Activated T-cell treated with anti-CD3 and anti-CD28 coated beads, Interleukin-2, amount 50 U/mL, for 72 hours (primary cell): ENCODE data around the gene ATF4. TPM values are rescaled to one million over a fixed set of nuclear protein-coding genes. Genes with fewer than 3 reads are reported as not detected.
"Not testable (repeated sequence)": the region's sequence is repeated elsewhere in the genome, so short reads cannot be mapped to it uniquely, and the experiment has no call there.

Source experiments
- ATAC-seq, 2 donors: fragments of 150-1000 bp; cut with Tn5 transposase; replicated peaks in 1 of 2; 2 replicates each; pipeline ENCODE4 v1.10.0; 2021; ENCODE audit warnings: moderate library complexity in 2 of 2, mild to moderate bottlenecking in 1 of 2
- DNase-seq, 2 donors: peaks; one replicate each; pipeline ENCODE4 v3.0.0; 2021 to 2022; ENCODE audit warnings: mixed read lengths in 1 of 2
- H3K27ac Mint-ChIP-seq: one replicate; pipeline ENCODE4 v1.8.0; 2022; ENCODE audit warnings: mild to moderate bottlenecking, moderate library complexity, mixed read lengths
- H3K27me3 Mint-ChIP-seq: one replicate; pipeline ENCODE4 v1.8.0; 2022; ENCODE audit warnings: low read depth, mixed read lengths
- H3K36me3 Mint-ChIP-seq, 2 donors: one replicate each; pipeline ENCODE4 v1.8.0; 2022; ENCODE audit warnings: mixed read lengths in 2 of 2, mild to moderate bottlenecking in 1 of 2; ENCODE audit not compliant: insufficient read depth in 2 of 2
- H3K4me1 Mint-ChIP-seq: one replicate; pipeline ENCODE4 v1.8.0; 2022; ENCODE audit warnings: low read depth, mixed read lengths
- H3K4me3 Mint-ChIP-seq, 2 donors: one replicate each; pipeline ENCODE4 v1.8.0; 2022; ENCODE audit warnings: mild to moderate bottlenecking in 2 of 2, mixed read lengths in 2 of 2, moderate library complexity in 2 of 2
- H3K9me3 Mint-ChIP-seq, 2 donors: one replicate each; pipeline ENCODE4 v1.8.0; 2022; ENCODE audit warnings: mixed read lengths in 2 of 2
- total RNA-seq, 2 donors: library from RNA; stranded (reverse); gene quantifications; one replicate each; pipeline ENCODE4 v1.2.3, GENCODE V29; 2022

ATF4 gene
- total RNA-seq, 2 donors from 2014 or later = 779 to 836 TPM

DNA sequence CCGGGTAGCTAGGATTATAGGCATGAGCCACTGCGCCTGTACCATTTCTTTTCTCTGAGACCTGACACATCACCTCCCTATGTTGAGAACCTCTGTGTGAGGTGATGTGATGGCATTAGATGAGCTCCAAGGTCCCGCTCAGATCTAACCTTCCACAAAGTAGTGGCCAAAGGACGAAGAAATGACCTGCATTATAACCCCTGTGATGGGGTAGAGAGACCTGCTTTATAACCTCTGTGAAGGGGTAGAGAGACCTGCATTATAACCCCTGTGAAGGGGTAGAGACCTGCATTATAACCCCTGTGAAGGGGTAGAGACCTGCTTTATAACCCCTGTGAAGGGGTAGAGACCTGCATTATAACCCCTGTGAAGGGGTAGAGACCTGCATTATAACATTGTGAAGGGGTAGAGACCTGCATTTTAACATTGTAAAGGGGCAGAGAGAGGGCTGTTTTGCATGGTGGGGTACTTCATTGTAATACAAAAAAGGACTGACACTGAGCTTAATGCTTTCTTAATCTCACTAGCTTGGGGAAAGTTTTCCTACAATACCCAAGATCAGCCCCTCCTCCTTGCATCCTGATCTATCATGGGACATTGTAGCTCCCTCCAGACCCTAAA, 9.7 kb upstream of the ATF4 start:
- H3K27ac Mint-ChIP-seq = no peak overlapping the region
- H3K4me1 Mint-ChIP-seq = peaks cover 41% of the 10 kb centered on the region
- peaks cover 15 to 35% of the 10 kb centered on the region in 2 donors for H3K36me3 Mint-ChIP-seq
- no peaks in the 10 kb centered on the region for H3K27me3 Mint-ChIP-seq
- no peak for DNase-seq
- ATAC-seq = no peak
- no peaks in the 10 kb centered on the region for H3K9me3 Mint-ChIP-seq
- no peak overlapping the region for H3K4me3 Mint-ChIP-seq

DNA sequence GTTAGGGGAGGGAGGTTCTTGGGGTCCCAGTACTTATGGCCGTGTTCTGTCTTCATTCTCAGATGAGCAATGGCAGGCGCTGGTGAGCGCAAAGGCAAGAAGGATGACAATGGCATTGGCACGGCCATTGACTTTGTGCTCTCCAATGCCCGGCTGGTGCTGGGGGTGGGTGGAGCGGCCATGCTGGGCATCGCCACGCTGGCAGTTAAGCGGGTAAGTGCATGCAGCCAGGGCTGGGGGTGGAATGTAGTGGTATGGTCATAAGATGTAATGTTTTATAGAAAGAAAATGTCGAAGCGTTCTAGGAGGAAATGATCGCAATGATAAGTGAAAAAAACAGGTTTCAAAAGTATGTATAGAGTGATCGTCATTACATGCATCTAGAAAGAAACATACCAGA, 9.1 kb upstream of the ATF4 start:
- Mint-ChIP-seq H3K27ac (no peak overlapping the region), H3K36me3 (peaks cover 15 to 38% of the 10 kb centered on the region in 2 donors), H3K4me1 (peaks cover 41% of the 10 kb centered on the region), H3K27me3 (no peaks in the 10 kb centered on the region), H3K9me3 (no peaks in the 10 kb centered on the region), H3K4me3 (no peak overlapping the region)
- DNase-seq (no peak), ATAC-seq (no peak)

DNA sequence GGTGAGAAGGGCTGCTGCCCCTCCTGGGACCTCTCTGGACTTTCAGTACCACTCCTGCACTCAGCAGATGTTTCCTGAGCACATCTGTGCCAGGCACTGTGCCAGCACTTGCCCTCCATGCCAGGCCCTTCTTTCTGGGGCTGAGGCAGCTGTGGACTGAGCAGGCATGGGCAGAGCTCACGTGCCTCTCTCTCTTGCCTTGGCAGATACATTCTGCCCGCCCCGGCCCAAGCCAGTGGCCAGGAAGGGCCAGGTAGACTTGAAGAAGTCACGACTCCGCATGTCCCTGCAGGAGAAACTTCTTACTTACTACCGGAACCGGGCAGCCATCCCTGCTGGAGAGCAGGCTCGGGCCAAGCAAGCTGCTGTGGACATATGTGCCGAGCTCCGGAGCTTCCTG, 8.3 kb upstream of the ATF4 start:
- DNase-seq = no peak
- no peak for ATAC-seq
- Mint-ChIP-seq H3K4me1 (peaks cover 44% of the 10 kb centered on the region), H3K9me3 (no peaks in the 10 kb centered on the region), H3K4me3 (no peak overlapping the region), H3K27ac (no peak overlapping the region), H3K27me3 (no peaks in the 10 kb centered on the region), H3K36me3 (peaks cover 12 to 32% of the 10 kb centered on the region in 2 donors)

DNA sequence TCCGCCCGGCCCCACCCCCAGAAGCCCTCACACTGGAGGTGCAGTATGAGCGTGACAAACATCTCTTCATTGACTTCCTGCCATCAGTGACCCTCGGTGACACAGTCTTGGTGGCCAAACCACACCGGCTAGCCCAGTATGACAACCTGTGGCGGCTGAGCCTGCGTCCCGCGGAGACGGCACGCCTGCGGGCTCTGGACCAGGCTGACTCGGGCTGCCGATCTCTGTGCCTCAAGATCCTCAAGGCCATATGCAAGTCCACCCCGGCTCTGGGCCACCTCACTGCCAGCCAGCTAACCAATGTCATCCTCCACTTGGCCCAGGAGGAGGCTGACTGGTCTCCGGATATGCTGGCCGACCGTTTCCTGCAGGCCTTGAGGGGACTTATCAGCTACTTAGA, 6.6 kb upstream of the ATF4 start:
- no peak for ATAC-seq
- H3K4me3 Mint-ChIP-seq = no peak overlapping the region
- H3K4me1 Mint-ChIP-seq = peaks cover 43% of the 10 kb centered on the region
- no peaks in the 10 kb centered on the region for H3K9me3 Mint-ChIP-seq
- H3K27me3 Mint-ChIP-seq = no peaks in the 10 kb centered on the region
- no peak for DNase-seq
- peaks cover 11 to 28% of the 10 kb centered on the region in 2 donors for H3K36me3 Mint-ChIP-seq
- H3K27ac Mint-ChIP-seq = no peak overlapping the region

DNA sequence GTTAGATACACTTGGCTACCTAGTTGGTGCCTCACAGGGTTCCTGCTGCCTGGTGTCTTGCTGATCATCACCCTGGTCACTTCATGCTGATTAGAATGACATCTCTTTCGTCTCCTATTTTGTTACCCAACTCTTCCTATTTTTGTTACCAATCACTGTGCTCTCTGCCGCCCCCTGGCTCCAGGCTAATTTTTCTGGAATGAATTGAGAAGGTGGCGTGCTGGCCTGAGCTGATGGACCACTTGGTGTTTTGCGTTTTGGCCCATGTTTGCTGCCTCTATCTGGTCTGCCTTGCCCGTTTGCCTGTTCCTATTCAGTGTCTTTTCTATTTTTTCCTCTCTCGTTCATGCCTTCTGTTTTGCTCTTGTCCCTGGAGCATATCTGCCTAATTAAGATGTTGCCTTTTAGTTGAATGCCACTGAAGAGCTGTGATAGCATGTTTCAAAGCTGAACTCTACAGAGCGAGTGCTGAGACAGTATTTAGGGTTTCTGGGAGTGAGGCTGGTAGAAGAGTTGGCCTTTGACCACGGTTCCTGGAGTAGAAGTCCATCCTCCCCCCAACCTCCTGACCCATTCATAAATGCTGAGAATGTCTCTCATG, 5.9 kb upstream of the ATF4 start:
- DNase-seq (peak; percentile 50 to 56), ATAC-seq (no peak)
- no peaks in the 10 kb centered on the region for H3K27me3 Mint-ChIP-seq
- H3K4me1 Mint-ChIP-seq = peaks cover 43% of the 10 kb centered on the region
- H3K27ac Mint-ChIP-seq = peak overlapping the region; percentile 9
- peaks cover 11 to 24% of the 10 kb centered on the region in 2 donors for H3K36me3 Mint-ChIP-seq
- H3K4me3 Mint-ChIP-seq = no peak overlapping the region
- no peaks in the 10 kb centered on the region for H3K9me3 Mint-ChIP-seq

DNA sequence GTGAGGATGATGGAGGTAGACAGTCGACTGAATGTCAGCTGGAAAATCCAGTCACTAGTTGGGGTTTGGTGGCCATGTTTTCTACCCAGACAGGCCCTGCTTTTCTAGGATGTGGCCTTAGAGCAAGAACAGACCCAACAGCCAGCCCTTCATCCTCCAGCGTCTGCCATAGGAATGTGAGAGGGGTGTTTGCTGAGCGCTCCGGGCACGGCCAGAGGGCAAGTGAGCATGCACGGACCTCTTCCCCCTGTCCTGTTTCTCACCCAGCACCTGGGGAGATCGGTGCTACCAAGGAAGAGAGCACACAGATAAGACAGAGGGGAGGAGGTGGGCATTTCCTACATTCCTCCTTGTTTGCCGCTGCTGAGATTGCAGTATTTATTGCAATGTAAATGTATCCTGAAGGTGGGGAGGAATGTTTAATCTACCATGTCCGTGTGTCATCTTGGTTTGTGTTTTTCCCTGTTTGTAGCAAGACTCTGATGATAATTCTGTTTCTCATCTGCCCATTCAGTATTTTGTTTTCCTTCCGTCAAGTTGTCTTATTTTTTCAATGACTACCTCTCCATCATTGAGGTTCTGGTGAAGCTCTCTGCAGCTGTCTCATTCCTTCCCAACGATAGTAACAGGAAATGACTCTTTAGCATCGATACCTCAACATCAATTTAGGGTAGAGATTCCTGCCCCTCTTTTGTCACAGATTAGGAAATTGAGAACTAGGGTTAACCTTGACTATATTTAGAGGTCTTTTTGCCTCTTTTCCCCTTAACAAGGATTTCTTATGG, 4.9 kb upstream of the ATF4 start:
- H3K36me3 Mint-ChIP-seq = peaks cover 10 to 26% of the 10 kb centered on the region in 2 donors
- peak overlapping the region in 1 of 2 donors; percentile 48 for H3K4me3 Mint-ChIP-seq
- H3K4me1 Mint-ChIP-seq = peaks cover 43% of the 10 kb centered on the region
- no peaks in the 10 kb centered on the region for H3K9me3 Mint-ChIP-seq
- H3K27ac Mint-ChIP-seq = peak overlapping the region; percentile 89
- no peak for DNase-seq
- no peak for ATAC-seq
- no peaks in the 10 kb centered on the region for H3K27me3 Mint-ChIP-seq

DNA sequence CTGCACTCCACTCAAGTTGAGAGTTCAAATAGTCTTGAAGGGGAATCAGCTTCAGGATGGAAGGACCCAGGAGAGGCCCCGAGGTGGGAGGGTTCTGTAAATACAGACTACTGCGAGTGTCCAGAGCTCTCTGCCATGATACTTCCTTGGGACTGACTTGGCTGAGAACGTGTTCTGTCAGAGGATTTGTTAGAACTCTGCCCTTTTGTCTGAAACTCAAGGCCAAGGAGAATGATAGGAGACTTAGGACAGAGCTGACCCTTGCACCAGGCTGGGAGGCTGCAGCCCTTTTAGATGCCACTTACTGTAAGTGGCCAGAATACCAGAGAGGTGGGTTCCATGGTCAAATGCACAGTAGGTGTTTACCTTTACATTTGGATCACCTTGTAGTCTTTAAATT, 2.9 kb upstream of the ATF4 start:
- H3K9me3 Mint-ChIP-seq = no peaks in the 10 kb centered on the region
- ATAC-seq = no peak
- H3K36me3 Mint-ChIP-seq = peaks cover 26 to 40% of the 10 kb centered on the region in 2 donors

DNA sequence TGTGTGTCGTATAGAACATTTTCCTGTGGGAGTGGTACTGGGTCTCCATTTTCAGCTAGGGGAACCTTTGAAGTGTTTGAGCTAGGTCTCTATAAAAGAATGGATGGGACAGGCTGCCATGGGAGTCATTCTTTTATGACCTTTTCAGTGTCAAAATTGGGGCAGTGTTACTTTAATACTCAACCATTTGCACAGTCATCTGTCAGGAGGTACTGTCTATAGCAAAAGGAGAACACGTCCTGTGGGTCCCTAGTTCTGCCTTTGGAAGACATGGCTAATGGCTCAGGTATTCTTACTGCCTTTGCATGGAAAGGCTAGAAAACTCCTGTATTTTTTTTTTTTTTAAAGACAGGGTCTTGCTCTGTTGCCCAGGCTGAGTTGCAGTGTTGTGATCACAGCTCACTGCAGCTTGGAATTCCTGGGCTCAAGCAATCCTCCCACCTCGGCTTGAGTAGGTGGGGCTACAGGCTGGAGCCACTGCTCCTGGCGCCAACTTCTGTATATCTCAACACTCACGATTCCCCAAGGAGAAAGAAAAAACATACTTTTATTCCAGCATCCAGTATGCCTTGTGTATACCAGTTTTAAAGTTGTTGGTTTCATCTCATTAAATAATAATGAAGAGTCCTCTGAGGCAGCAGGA, 2.1 kb upstream of the ATF4 start:
- no peaks in the 10 kb centered on the region for H3K9me3 Mint-ChIP-seq
- H3K27me3 Mint-ChIP-seq = no peaks in the 10 kb centered on the region
- peaks cover 30 to 42% of the 10 kb centered on the region in 2 donors for H3K36me3 Mint-ChIP-seq
- H3K4me1 Mint-ChIP-seq = peaks cover 56% of the 10 kb centered on the region
- ATAC-seq (no peak), DNase-seq (no peak)
- H3K27ac Mint-ChIP-seq = peak overlapping the region; percentile 96
- H3K4me3 Mint-ChIP-seq = peak overlapping the region; percentile 90 to 91

More for the DNA sequence above, 2.9 kb upstream of the ATF4 start:
- no peak for DNase-seq
- peak overlapping the region; percentile 14 for H3K27ac Mint-ChIP-seq
- H3K4me3 Mint-ChIP-seq = no peak overlapping the region
- H3K27me3 Mint-ChIP-seq = no peaks in the 10 kb centered on the region
- H3K4me1 Mint-ChIP-seq = peaks cover 54% of the 10 kb centered on the region

DNA sequence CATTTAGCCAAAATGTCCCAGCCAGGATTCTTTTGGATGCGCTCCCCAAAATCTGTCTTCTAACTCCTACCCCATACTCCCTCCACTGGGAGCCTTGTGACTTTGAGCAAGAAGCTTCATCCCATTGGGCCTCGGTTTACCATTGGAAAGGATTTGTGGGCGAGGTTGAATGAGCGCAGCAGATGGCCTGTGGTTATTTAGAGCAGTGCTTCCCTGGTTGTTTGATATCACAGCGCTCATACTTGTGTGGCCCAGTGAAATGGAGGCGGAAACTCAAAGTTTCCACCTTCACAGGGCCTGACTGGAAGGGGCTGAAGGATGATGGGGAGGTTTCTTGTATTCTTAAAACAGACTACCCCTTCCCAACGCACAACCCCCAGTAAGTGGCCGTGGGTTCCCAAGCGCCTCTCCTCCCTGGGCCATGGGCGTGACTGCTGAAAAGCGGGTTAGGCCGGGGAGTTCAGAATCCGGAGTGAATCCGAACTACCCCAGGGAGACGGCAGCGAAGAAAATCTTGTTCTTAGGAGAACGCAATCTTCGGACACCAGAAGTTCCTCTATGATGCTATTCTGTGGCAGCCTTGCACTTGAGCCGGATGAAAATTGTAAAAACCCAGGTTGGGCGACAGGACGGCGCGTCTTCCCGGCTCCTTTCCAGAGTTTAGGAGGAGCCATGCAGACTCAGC, 1.2 kb upstream of the ATF4 start:
- Mint-ChIP-seq H3K36me3 (peaks cover 31 to 45% of the 10 kb centered on the region in 2 donors), H3K4me1 (peaks cover 59% of the 10 kb centered on the region), H3K27ac (peak overlapping the region; percentile 96), H3K9me3 (no peaks in the 10 kb centered on the region), H3K4me3 (peak overlapping the region; percentile 90 to 91), H3K27me3 (no peaks in the 10 kb centered on the region)
- DNase-seq = peak; percentile 28 to 44
- no peak for ATAC-seq

DNA sequence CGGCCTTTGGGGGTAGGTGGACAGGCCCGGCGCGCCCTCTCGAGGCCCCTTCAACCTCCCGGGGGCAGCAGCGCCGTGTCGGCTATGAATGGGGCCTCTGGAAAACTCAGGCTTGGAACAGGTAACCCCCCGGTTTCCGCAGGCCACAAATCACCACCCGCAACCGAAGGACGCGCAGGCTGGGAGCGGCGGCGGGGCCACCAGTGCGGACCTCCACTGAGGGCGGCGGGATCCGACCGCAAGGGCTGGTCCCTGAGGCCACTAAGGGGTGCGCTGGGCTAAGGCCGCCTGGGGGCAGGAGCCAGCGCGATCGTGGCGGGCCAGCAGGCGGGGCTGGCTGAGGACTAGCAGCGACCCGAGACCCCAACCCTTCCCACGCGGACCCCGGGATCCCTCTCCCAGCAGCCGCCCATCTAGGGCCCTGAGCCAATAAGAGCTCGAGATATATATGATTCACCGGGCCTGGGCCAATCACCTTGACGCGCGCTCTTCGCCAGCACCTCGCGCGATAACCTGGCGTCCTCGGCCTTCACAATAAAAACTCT, 609 bp upstream of the ATF4 start:
- H3K27me3 Mint-ChIP-seq = no peaks in the 10 kb centered on the region
- peak; percentile 83 to 87 for ATAC-seq
- peak overlapping the region; percentile 99 for H3K27ac Mint-ChIP-seq
- H3K4me1 Mint-ChIP-seq = peaks cover 59% of the 10 kb centered on the region
- no peaks in the 10 kb centered on the region for H3K9me3 Mint-ChIP-seq
- H3K36me3 Mint-ChIP-seq = peaks cover 33 to 44% of the 10 kb centered on the region in 2 donors
- peak overlapping the region; percentile 90 to 91 for H3K4me3 Mint-ChIP-seq
- peak; percentile 97 to 98 for DNase-seq

DNA sequence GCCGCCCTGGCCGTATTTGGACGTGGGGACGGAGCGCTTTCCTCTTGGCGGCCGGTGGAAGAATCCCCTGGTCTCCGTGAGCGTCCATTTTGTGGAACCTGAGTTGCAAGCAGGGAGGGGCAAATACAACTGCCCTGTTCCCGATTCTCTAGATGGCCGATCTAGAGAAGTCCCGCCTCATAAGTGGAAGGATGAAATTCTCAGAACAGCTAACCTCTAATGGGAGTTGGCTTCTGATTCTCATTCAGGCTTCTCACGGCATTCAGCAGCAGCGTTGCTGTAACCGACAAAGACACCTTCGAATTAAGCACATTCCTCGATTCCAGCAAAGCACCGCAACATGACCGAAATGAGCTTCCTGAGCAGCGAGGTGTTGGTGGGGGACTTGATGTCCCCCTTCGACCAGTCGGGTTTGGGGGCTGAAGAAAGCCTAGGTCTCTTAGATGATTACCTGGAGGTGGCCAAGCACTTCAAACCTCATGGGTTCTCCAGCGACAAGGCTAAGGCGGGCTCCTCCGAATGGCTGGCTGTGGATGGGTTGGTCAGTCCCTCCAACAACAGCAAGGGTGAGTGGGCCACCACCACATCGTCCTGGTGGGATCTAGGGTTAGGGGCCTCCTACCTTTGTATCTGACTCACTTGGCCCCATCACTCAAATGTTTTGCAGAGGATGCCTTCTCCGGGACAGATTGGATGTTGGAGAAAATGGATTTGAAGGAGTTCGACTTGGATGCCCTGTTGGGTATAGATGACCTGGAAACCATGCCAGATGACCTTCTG, 934 bp downstream of the ATF4 start:
- Mint-ChIP-seq H3K4me3 (peak overlapping the region; percentile 90 to 91), H3K27ac (peak overlapping the region; percentile 99), H3K36me3 (peaks cover 30 to 46% of the 10 kb centered on the region in 2 donors), H3K4me1 (peaks cover 59% of the 10 kb centered on the region)
- ATAC-seq, H3K27me3 Mint-ChIP-seq, H3K9me3 Mint-ChIP-seq: not testable (repeated sequence)
- peak; percentile 17 to 25 for DNase-seq

DNA sequence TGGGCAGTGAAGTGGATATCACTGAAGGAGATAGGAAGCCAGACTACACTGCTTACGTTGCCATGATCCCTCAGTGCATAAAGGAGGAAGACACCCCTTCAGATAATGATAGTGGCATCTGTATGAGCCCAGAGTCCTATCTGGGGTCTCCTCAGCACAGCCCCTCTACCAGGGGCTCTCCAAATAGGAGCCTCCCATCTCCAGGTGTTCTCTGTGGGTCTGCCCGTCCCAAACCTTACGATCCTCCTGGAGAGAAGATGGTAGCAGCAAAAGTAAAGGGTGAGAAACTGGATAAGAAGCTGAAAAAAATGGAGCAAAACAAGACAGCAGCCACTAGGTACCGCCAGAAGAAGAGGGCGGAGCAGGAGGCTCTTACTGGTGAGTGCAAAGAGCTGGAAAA, 1.7 kb downstream of the ATF4 start:
- H3K4me1 Mint-ChIP-seq = peaks cover 65% of the 10 kb centered on the region
- not testable (repeated sequence) for ATAC-seq, H3K27me3 Mint-ChIP-seq, DNase-seq, H3K9me3 Mint-ChIP-seq
- H3K27ac Mint-ChIP-seq = peak overlapping the region; percentile 99
- peaks cover 30 to 46% of the 10 kb centered on the region in 2 donors for H3K36me3 Mint-ChIP-seq
- H3K4me3 Mint-ChIP-seq = peak overlapping the region; percentile 90 to 91
